Stimulated activated CD8-positive, alpha-beta memory T cell treated with anti-CD3 and anti-CD28 coated beads, Interleukin-12 subunit alpha, Interleukin-12 subunit beta, amount 100 ng/mL, for 24 hours (primary cell): ENCODE data around the gene METTL2B.

Source experiments
- DNase-seq: peaks from one replicate; pipeline ENCODE4 v3.0.0-alpha.2; 2020; ENCODE audit errors: extremely low read depth

Gene METTL2B, protein sequence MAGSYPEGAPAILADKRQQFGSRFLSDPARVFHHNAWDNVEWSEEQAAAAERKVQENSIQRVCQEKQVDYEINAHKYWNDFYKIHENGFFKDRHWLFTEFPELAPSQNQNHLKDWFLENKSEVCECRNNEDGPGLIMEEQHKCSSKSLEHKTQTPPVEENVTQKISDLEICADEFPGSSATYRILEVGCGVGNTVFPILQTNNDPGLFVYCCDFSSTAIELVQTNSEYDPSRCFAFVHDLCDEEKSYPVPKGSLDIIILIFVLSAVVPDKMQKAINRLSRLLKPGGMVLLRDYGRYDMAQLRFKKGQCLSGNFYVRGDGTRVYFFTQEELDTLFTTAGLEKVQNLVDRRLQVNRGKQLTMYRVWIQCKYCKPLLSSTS

DNA sequence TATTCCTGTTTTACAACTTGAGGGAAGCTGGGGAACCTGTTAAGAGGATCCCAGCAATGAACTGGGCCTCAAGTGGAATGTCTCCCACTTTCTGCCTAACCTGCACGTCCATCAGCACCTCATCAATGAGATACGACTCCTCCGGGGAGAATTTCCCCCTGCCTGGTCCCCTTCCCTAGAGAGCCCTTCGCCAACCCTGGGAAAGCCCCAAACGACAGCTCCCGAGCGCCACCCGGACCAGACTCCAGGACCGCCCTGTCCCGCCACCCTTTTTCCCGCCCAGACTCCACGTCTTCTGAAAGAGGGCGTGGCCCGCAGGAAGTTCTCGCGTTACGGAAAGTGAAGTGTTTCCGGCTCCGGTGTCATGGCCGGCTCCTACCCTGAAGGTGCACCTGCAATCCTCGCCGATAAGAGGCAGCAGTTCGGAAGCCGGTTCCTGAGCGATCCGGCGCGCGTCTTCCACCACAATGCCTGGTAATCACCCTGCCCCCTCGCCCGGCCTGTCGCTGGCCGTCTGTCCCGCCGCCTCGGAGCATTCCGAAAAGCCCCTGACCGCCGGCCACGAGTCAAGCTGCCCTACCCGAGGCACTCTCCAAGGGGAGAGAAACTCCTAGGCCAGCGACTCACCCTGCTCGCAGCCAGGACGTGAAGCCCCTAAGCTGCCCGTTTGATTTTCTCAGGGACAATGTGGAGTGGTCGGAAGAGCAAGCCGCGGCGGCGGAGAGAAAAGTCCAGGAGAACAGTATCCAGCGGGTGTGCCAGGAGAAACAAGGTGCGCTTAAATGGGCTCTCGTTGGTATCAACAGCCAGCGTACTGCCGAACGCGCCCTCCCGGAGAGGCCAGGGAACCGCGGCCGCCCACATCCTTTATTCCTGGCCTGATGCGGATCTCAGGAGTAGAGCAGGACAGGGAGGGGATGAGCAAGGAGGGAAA lies at the start of gene METTL2B:
Gene METTL2B (plus strand): TSS at position 347 of the 934 bp plus-strand sequence. CDS start 18 bp downstream, at position 365.
- DNase-seq = peak; percentile 77

DNA sequence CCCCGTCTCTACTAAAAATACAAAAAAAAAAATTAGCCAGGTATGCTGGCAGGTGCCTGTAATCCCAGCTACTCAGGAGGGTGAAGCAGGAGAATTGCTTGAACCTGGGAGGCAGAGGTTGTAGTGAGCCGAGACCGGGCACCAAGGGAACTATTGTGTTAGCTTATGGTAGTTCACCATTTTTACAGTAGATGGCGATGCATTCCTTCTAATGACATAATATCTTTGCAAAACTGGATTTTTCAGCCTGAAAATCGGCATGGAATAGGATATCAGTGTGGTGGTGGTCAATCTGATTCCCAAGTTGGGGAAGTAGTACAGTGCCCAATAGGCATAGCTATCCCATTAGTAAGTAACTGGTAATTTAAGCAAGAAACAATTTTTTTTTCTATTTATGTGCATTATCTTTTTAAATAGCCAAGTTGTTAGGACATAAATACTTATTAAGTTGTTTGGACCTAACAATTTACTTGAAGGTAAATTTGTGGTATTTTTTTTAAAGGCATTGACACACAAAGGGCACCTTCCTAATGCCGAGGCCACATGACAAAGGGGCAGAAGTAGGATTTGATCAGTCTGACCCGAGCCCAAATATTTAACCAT lies 49.2 kb upstream of the METTL2B start:
- no peak for DNase-seq

DNA sequence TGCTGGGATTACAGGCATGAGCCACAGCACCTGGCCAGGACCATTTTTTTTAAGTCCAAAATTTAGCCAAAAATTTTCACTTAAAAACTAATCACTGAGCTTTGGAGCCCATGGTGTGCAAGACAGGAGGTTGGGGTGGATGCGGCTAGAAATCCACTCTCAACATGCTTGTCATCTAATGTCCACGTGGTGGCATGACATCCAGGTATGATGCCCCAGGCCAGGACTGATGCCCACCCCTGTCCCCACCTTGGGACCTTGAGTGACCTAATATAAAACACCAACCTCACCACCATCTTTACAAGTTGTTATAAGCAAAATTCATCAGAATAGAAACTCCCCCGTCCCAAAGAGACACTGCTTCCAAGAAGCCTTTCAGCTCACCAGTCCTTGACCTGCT lies 46.3 kb upstream of the METTL2B start:
- no peak for DNase-seq

DNA sequence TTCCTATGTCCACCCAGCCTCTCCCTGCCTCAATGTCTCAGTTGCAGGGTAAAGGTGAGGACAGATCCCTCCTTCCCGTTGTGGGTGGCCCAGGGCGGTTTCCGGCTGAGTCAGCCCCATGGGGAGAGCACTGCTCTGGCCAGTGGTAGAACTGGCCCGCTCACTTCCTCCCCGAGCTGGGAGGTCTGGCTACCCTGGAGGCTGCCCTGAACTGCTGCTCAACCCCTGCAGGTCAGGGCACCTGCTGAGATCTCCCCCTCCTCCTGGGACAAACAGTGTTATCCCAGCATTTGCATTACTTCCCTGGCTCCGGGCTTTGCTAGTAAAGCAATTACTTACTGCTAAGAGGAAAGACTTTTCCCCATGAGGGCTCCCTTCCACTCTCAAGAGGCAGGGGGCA lies 45.3 kb upstream of the METTL2B start:
- no peak for DNase-seq

DNA sequence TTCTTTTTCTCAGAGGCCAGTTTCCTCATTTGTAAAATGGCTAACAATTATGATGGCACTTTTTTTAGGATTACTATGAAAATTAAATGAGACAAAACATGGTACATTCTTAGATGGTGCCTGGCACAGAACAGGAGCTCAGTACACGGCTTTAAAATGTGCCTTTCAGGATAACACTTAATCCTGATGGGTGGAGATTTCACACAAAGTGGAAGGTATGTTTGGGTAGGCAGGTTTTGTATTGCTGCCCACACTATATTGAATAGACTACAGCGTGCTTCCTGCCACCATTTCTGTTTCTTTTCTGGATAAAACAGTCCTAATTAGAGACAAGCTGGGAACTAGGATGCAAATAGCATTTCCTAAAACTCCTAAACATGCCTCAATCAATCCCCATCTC lies 44.8 kb upstream of the METTL2B start:
- DNase-seq = no peak

DNA sequence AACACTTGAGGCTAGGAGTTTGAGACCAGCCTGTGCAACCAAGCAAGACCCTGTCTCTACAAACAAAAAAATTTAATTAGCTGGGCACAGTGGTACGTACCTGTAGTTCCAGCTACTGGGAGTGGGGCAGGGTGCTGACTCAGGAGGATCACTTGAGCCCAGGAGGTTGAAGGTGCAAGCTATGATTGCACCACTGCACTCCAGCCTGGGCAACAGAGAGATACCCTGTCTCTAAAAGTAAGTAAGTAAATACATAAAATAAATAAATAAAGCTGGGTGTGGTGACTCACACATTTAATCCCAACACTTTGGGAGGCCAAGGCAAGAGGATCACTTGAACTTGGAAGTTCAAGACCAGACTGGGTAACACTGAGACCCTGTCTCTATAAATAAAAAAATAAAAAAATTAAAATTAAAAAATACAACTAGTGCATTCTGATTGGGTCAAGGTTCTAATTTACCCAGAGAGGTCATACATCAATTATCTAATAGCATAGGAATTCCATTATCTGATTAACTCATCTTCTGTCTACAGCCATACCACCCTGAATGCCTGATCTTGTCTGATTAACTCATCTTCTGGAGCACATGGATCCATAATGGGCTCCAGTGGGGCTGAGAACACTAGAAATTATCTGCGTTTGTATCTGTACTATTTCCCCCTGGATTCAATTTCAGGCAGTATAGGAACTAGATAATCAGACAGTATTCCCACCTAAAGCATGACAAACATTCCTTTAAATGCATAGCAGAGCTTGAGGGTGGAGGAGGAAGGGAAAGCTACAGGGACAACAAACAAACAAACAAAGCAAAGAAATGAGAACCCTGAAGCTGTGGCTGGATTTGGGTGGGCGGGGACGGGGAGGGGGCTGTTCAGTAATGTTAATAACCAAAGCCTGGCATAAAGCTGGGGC lies 41.9 kb upstream of the METTL2B start:
- DNase-seq = no peak

DNA sequence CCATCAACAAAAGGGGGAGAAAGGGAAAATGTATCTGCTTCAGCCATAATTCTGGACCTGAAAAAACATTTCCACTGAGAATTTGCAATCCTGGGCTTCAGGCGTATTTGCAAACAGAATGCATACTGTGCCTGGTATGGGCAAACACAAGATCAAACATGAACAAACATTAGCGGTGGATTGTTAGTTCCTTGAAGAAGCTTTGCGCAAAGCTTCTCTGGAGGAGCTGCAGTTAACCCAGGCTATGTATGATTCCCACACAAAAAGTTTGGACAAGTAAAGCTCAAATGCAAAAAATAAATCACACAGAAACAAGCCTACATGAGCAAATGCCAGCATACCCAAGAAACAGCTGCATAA lies 41.2 kb upstream of the METTL2B start:
- no peak for DNase-seq

DNA sequence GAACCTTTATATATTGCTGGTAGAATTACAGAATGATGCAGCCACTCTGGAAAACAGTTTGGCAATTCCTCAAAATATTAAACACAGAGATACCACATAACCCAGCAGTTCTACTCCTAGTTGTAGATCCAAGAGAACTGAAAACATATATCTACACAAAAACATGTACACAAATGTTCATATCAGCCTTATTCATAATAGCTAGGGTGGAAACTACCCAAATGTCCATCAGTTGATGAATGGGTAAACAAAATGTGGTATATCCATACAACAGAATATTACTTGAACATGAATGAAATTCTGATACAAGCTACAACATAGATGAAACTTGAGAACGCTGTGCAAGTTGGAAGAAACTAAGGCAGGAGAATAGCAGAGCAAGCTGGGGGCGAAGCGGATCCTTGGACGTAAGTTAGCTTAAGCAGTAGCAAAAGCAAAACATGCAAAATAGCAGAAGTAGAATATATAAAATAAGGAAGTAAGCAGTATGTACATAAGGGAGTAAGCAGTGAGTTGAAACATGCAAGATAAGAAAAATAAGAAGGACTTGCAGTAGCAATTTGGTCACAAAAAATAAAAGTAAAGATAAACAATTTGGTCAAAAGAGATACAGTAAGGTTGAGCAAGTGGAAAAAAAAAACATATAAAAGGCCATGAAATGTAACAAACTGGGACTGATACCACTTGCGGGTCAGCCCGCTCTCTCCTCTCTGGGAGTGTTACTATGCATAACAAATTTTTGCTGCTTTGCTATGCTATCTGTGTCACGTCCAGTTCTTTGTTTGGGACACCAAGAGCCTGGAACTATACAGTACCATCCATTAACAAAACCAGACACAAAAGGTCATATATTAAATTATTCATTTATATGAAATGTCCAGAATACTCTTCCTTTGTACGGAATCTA lies 38.9 kb upstream of the METTL2B start:
- no peak for DNase-seq

DNA sequence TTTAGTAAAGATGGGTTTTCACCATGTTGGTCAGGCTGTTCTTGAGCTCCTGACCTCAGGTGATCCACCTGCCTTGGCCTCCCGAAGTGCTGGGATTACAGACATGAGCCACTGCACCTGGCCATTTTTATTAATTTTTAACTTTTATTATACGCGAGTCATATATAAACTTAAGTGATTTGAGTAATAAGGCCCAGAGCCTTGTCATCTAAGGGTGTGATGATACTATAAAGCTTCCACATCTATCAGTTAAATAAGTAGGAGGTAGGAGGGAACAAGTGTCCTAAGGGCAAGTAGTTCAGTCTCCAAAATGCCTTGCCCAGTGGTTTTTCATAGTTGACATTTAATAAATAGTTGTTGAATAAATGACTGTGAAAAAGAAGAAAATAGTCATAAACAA lies 34.2 kb upstream of the METTL2B start:
- DNase-seq = no peak

DNA sequence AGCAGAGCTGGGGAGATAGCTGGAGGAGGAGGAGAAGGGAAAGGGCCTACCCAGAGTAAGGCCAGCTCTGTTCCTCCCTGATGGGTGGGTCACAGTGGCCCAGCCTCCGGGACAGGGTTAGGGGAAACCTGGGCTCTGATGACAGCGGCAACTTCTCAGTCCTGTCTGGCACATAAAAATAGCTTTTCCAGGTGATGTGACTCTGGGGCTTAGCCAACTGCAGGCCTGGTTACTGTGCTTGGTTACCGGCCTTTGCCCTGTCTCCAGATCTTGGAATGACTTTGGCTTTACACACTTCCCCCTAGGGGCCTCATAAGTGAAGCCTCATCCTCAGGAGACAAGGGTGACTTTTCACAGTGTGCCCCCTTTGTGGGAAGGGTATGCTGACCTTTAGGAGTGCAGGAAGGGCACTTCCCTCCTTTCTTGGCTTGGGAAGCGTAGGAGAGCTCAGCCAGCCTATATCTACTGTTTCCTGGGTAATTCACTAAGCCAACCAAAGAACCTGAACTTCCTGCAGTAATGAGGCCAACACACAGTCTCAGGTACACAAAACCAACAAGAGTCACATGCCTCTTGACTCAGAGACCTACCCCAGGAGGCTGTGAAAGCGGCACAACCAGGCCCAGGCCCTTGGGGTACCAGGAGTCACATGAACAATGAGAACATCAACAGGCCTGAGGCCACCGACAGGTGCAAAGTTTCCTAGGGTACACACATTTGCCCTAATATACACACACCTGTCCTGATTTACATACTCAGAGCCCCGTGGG lies 32.5 kb upstream of the METTL2B start:
- no peak for DNase-seq

DNA sequence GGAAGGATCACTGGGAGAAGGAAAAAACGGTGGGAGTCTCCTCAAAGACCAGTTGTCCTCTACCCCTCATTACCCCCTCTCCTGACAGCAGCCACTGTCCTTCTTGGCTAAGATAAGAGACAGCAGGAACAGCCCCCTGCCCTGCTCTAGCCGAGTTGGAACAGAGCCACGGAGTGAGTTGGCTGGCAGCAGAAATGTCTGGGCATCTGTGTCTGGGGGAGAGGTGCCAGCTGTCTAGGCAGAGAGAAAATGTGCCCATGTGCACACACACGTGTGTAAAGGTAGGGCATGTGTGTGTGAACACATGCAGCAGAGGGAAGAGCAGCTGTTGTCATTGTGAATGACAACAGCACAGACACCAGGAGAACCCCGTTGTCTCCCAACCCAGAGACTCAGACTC lies 30.2 kb upstream of the METTL2B start:
- no peak for DNase-seq

DNA sequence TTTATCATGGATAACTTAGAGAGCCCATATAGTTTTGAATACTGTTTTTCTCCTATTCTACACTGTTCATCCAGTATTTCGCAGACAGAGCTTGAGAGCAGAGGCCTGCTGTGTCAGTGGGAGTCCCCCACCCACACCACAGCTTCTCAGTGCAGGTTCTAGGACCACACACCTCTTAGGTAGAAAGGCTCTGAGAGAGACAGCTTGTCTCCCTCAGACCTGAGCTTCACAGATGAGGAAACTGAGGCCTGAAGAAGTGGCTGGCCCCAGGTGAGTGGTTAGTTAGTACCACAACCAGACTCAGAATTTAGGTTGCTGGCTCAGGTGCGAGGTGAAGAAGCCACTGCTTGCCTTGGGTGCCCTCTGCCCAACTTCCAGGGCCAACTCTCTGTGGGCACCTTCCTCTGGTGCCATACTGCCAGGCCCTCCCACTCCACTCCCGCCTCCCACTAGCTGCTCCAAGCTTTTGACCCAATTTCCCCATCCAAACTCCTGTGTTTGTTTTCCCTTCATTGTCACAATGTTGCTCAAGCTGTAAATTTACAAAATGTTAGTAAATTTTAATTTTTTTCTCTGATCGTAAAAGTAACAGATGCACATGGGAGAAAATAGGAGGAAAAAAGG lies 28.5 kb upstream of the METTL2B start:
- no peak for DNase-seq

DNA sequence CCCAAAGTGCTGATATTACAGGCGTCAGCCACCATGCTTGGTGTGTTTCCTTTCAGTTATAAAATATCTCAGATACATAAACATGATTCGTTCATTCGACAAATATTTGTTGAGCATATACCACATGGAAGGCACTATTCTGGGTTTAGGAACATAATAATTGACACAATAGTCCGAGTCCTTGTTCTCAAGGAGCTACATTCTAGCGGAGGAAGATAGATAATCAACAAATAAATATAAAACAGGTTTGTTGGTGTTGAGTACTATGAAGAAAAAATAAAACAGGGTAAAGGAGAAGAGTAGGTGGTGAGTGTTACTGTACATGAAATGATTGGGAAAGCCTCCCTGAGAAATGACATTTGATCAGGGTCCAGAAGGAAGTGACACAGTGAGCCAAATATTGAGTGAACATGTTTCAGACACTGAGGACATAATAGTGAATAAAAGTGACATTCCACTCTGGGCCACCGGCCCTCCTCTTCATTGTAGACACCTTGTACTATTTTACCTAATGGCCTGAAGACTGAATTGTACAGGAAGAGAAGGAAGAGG lies 27.7 kb upstream of the METTL2B start:
- DNase-seq = no peak

DNA sequence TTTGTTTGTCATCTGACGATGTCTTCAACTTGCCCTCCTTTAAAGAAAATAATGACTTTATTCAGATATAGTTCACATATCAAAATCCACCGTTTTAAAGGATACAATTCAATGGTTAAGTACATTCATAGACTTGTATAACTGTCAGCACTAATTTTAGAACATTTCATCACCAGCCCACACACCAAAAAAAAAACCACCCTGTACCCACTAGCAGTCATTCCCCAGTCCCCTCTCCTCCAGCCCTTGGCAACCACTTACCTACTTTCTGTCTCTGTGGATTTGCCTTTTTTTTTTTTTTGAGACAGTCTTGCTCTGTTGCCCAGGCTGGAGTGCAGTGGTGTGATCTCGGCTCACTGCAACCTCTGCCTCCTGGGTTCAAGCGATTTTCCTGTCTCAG lies 26.1 kb upstream of the METTL2B start:
- DNase-seq = no peak

DNA sequence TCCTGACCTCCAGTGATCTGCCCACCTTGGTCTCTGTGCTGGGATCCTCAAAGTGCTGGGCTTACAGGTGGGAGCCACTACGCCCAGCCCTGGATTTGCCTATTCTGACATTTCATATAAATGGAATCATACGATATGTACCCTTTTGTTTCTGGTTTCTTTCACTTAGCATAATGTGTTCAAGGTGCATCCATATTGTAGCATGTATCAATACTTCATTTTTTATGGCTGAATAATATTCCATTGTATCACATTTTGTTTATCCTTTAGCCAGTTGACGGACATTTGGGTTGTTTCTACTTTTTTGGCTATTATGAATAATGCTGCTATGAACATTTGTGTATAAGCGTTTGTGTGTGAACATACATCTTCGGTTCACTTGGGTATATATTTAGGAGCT lies 25.6 kb upstream of the METTL2B start:
- DNase-seq = no peak

DNA sequence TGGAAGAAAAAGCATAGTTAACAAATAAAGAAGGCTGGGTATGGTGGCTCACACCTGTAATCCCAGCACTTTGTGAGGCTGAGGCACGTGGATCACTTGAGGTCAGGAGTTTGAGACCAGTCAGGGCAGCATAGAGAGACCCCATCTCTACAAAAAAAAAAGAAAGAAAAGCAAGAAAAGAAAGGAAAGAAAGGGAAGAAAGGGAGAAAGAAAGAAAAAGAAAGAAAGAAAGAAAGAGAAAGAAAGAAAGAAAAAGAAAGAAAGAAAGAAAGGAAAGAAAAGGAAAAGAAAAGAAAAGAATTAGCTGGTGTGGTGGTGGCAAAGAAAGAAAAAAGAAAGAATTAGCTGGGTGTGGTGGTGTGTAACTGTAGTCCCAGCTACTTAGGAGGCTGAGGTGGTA lies 24.0 kb upstream of the METTL2B start:
- DNase-seq = no peak

DNA sequence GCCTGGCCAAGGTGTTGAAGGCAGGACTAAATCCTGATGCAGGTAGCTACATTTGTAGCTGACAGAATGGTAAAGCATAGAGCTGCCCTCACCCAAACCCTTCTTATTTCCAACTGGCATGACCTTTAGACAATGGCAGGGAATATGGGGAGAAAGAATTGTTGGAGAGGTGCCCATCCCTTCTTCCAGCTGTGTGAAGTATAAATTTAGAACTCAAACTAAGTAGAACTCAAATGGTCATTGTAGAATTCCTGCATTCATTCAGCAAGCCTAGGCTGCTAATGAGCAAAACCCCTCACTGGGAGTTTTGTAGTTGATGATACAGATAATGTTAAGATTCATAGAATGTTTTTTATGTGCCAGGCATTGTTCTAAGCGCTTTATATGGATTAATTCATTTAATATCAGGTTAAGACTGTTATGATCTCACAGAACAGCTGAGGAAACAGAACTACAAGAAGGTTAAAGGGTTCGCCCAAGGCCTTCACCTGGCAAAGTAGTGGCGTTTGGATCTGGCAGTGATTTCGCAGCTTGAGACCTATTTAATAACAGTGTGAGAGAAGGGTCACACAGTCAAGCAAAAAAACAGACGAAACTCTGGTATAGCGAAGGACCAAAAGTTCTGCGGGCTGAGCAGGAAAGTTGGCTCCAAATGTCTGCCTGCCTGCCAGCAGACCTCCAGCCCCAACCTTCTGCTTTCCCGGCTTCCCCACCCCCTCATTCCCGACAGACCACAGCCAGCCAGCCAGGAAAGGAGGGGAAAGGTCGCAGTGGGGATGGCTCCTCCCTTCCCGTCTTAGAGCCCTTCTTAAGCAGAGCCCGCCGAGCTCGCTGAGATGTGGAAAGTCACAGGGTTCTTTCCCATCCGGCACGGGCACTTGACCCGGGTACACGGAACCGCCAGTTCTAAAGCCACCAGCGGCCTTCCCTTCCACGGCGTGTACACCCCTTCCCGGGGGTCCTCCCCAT lies 22.4 kb upstream of the METTL2B start:
- no peak for DNase-seq
